Measurements from ENCODE around the gene TFG.

TFG gene

DNA sequence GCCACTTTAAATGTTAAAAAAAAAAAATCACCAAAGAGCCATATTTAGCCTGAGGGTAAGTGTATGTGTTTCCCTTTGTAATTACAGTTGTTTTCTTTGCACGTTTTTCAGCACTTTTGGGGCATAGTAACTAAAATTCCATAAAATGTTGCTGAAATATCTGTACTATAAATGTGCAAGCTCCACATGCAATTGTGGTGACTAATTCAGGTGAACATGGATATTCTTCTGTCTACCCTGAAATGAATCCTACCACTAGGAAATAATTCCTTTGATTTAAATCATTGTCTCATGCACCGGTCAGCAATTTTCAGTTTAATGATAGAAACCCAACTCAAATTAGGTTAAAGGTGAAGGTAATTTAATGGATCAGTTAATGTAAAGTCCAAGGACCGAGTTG, 13.1 kb upstream of the TFG start:
- in situ Hi-C loops (cut with HindIII; ENCODE audit: low pct_ligation_motif_present, low sequenced_read_pairs): no loop called here
- TF ChIP-seq, protein P1, sequence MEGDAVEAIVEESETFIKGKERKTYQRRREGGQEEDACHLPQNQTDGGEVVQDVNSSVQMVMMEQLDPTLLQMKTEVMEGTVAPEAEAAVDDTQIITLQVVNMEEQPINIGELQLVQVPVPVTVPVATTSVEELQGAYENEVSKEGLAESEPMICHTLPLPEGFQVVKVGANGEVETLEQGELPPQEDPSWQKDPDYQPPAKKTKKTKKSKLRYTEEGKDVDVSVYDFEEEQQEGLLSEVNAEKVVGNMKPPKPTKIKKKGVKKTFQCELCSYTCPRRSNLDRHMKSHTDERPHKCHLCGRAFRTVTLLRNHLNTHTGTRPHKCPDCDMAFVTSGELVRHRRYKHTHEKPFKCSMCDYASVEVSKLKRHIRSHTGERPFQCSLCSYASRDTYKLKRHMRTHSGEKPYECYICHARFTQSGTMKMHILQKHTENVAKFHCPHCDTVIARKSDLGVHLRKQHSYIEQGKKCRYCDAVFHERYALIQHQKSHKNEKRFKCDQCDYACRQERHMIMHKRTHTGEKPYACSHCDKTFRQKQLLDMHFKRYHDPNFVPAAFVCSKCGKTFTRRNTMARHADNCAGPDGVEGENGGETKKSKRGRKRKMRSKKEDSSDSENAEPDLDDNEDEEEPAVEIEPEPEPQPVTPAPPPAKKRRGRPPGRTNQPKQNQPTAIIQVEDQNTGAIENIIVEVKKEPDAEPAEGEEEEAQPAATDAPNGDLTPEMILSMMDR (IDR thresholded peaks at IDR 0.05; ENCODE audit: low read depth, low read length, missing control alignments): no peak
- H3K27ac ChIP-seq: no peak overlapping the region

DNA sequence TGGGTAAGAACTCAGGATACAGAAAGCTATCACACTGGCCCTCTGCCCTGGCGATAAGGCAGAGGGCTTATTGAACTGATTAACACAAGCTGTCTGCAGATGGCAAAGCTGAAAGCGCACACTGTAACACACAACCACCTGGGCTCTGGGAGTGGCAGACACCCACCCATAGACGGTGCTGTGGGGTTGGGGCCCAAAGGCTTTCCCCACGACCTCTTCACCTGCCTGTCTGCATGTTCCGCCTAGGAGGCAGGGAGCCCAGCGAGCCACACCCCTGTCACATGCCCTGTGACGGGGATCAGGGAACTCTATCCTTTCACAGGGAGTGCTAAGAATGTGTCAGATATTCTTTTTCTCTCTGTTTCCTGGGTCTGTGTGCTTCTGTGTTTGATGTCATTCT, 12.1 kb upstream of the TFG start:
- no peaks in the 10 kb centered on the region for H3K27me3 ChIP-seq (replicated peaks)
- no peaks in the 10 kb centered on the region for H3K36me3 ChIP-seq (replicated peaks)
- TF ChIP-seq, protein P1 (IDR thresholded peaks at IDR 0.05; ENCODE audit: low read depth, low read length, missing control alignments): no peak
- in situ Hi-C loops (cut with HindIII; ENCODE audit: low pct_ligation_motif_present, low sequenced_read_pairs): no loop called here
- no peak overlapping the region for H3K4me3 ChIP-seq (ENCODE audit: low read depth, low read length)
- H3K27ac ChIP-seq: no peak overlapping the region
- no peak for DNase-seq

More for the DNA sequence above, 13.1 kb upstream of the TFG start:
- no peaks in the 10 kb centered on the region for H3K36me3 ChIP-seq (replicated peaks)
- no peak overlapping the region for H3K4me3 ChIP-seq (ENCODE audit: low read depth, low read length)
- H3K27me3 ChIP-seq (replicated peaks): no peaks in the 10 kb centered on the region
- DNase-seq: no peak

DNA sequence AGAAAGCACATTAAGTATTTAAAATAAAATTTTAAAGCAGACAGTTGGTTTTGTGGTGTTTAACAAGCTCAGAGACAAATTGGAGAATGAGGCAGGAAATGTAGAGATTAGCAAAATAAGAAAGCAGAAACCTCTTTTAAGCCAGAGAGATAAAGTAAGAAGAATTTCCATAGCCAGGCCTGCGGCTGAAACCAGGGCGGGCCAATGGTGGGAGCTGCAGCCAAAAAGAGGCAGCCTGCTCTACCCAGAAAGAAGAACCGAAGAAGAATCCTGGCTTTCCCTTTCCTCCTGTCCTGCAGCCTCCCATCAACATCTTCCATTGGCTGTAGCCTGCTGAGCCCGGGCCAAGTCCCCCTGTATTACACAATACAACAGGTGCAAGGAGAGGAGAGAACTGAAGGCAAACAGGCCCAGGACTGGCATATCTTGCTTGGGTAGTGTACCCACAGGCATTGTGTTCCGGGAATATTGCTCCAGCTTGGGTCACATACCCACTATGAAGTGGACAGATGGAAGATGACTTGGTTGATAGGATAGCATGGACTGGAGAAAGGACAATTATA, 11.5 kb upstream of the TFG start:
- in situ Hi-C loops (cut with HindIII; ENCODE audit: low pct_ligation_motif_present, low sequenced_read_pairs): no loop called here
- no peak overlapping the region for H3K27ac ChIP-seq
- no peaks in the 10 kb centered on the region for H3K36me3 ChIP-seq (replicated peaks)
- TF ChIP-seq, protein P1 (IDR thresholded peaks at IDR 0.05; ENCODE audit: low read depth, low read length, missing control alignments): no peak
- H3K27me3 ChIP-seq (replicated peaks): no peaks in the 10 kb centered on the region
- no peak overlapping the region for H3K4me3 ChIP-seq (ENCODE audit: low read depth, low read length)
- DNase-seq: no peak

DNA sequence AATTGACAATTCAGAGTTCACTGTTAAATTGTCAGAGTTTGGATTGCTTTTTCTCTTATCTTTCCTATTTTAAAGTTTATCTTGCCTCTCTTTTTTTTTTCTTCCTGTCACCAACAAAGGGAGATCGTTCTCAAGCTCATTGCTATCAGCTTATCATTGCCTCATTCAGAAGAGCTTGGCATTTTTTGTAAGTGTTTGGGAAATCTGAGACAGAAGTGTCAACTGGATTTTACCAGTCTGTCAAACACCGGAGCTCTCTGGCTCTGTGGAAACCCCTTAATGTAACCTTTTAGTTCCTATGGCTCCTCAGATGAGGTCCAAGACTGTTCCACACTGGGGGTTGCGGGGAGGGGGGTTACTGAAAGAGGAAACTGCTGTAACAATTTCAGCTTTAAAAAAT, 10.6 kb upstream of the TFG start:
- in situ Hi-C loops (cut with HindIII; ENCODE audit: low pct_ligation_motif_present, low sequenced_read_pairs): no loop called here
- no peak overlapping the region for H3K27ac ChIP-seq
- H3K4me3 ChIP-seq (ENCODE audit: low read depth, low read length): no peak overlapping the region
- H3K27me3 ChIP-seq (replicated peaks): no peaks in the 10 kb centered on the region
- H3K36me3 ChIP-seq (replicated peaks): no peaks in the 10 kb centered on the region
- no peak for DNase-seq
- TF ChIP-seq, protein P1 (IDR thresholded peaks at IDR 0.05; ENCODE audit: low read depth, low read length, missing control alignments): no peak

DNA sequence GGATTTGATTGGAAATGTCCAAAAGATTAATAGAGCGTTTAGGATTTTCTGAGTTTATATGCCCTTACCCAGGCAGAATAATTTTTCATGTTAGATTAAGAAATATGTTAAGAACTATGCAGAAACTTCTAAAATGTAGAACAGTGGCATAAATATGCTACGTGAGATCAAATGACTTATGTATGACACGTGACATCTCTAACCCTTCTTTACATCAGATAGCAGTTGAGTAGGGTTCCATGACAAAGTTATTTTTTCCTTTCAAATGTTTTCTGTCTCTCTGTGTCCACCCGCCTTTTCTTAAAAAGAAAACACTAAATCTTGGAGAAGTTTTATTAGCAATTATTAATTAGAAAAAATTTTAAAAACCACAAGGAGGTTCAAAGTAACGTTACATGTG, 8.6 kb upstream of the TFG start:
- no peak overlapping the region for H3K4me3 ChIP-seq (ENCODE audit: low read depth, low read length)
- no peaks in the 10 kb centered on the region for H3K27me3 ChIP-seq (replicated peaks)
- DNase-seq: no peak
- in situ Hi-C loops (cut with HindIII; ENCODE audit: low pct_ligation_motif_present, low sequenced_read_pairs): no loop called here
- H3K36me3 ChIP-seq (replicated peaks): no peaks in the 10 kb centered on the region
- no peak overlapping the region for H3K27ac ChIP-seq
- TF ChIP-seq, protein P1 (IDR thresholded peaks at IDR 0.05; ENCODE audit: low read depth, low read length, missing control alignments): no peak
